B cell (primary cell): ENCODE measurements around the gene PNPLA2. TPM values are rescaled to one million over a fixed set of nuclear protein-coding genes. Genes with fewer than 3 reads are reported as not detected.
A peak's percentile ranks its signal among the peaks of the same experiment; 100 is the strongest.

Experiments
- ATAC-seq: fragments of 200-7000 bp; cut with Tn5 transposase; one replicate; pipeline ENCODE4 v1.10.0; 2021; ENCODE audit warnings: low read depth, mild to moderate bottlenecking, moderate number of reproducible peaks, moderate library complexity
- CTCF ChIA-PET: fragments of 350-600 bp; sonication (Branson Sonifier 250); formaldehyde crosslinking; loops from one replicate; lab custom pipeline; 2021; ENCODE audit warnings: antibody characterized with exemption, inconsistent platforms; lab: Charles Lee
- POLR2A ChIA-PET: fragments of 350-600 bp; sonication (Branson Sonifier 250); formaldehyde crosslinking; loops from one replicate; lab custom pipeline; 2021; ENCODE audit warnings: antibody characterized with exemption; lab: Charles Lee
- DNase-seq: peaks from one replicate; pipeline ENCODE4 v3.0.0; 2013
- H2AFZ ChIP-seq: 2 replicates; pipeline ENCODE4 v1.6.1; 2012; ENCODE audit warnings: mild to moderate bottlenecking, low read depth, low read length; ENCODE audit not compliant: insufficient read depth, poor library complexity, severe bottlenecking
- H3K27ac ChIP-seq, 2 donors: 1 replicate in 1 of 2; 2 replicates in 1 of 2; pipeline ENCODE4 v1.5.1; 2012 to 2013; ENCODE audit warnings: low read length in 2 of 2, mild to moderate bottlenecking in 2 of 2, moderate library complexity in 1 of 2
- H3K27me3 ChIP-seq, 4 experiments: fragments of 200-600 bp in 1 of 4; sonication (generic) in 1 of 4; replicated peaks in 1 of 4; 1 replicate in 2 of 4; 2 replicates in 2 of 4; pipeline versions ENCODE4 v1.6.1 to v1.7.0; 2013 to 2016; ENCODE audit warnings: low read length in 3 of 4, mild to moderate bottlenecking in 2 of 4, mixed read lengths in 1 of 4, moderate library complexity in 1 of 4; ENCODE audit not compliant: insufficient read depth in 4 of 4, control insufficient read depth in 3 of 4; ENCODE audit errors: control extremely low read depth in 1 of 4
- H3K36me3 ChIP-seq, 2 experiments: replicated peaks in 1 of 2; 1 replicate in 1 of 2; 2 replicates in 1 of 2; pipeline versions ENCODE4 v1.6.1 to v1.7.1; 2013; ENCODE audit warnings: low read length in 1 of 2; ENCODE audit not compliant: insufficient read depth in 2 of 2, control insufficient read depth in 1 of 2; ENCODE audit errors: control extremely low read depth in 1 of 2, extremely low read depth in 1 of 2
- H3K4me1 ChIP-seq, 2 donors: fragments of 200-600 bp in 1 of 2; sonication (generic) in 1 of 2; 1 replicate in 1 of 2; 2 replicates in 1 of 2; pipeline versions ENCODE4 v1.5.1 to v1.6.1; 2013 to 2017; ENCODE audit warnings: low read length in 2 of 2; ENCODE audit not compliant: control insufficient read depth in 2 of 2, insufficient read depth in 2 of 2
- H3K4me2 ChIP-seq: replicated peaks from 2 replicates; pipeline ENCODE3; 2012; ENCODE audit warnings: mild to moderate bottlenecking, low read depth, low read length; ENCODE audit not compliant: poor library complexity, severe bottlenecking
- H3K4me3 ChIP-seq, 5 experiments: fragments of 200-600 bp in 1 of 5; sonication (generic) in 1 of 5; 1 replicate in 3 of 5; 2 replicates in 2 of 5; pipeline versions ENCODE4 v1.5.1 to v1.7.0; 2011 to 2016; ENCODE audit warnings: low read length in 4 of 5, mild to moderate bottlenecking in 4 of 5, low read depth in 2 of 5, control low read depth in 1 of 5, moderate library complexity in 1 of 5; ENCODE audit not compliant: insufficient read depth in 1 of 5; ENCODE audit errors: control extremely low read depth in 1 of 5, extremely low read depth in 1 of 5
- H3K79me2 ChIP-seq: fragments of 200-600 bp; sonication (generic); one replicate; pipeline ENCODE4 v1.6.0; 2016; ENCODE audit warnings: low read length; ENCODE audit not compliant: control insufficient read depth, insufficient read depth
- H3K9ac ChIP-seq: fragments of 200-600 bp; sonication (generic); 2 replicates; pipeline ENCODE4 v1.6.1; 2017; ENCODE audit warnings: mild to moderate bottlenecking, low read length, moderate library complexity
- H3K9me3 ChIP-seq, 3 donors: one replicate each; pipeline versions ENCODE4 v1.6.1 to v1.7.1; 2013; ENCODE audit warnings: low read length in 2 of 3; ENCODE audit not compliant: control insufficient read depth in 2 of 3, insufficient read depth in 1 of 3; ENCODE audit errors: control extremely low read depth in 1 of 3
- H4K20me1 ChIP-seq: 2 replicates; pipeline ENCODE4 v1.6.0; 2012; ENCODE audit warnings: mild to moderate bottlenecking, low read length; ENCODE audit not compliant: insufficient read depth, control insufficient read depth, poor library complexity, severe bottlenecking
- H3K27ac Mint-ChIP-seq: one replicate; pipeline ENCODE4 v1.8.0; 2021; ENCODE audit warnings: mixed read lengths
- H3K27me3 Mint-ChIP-seq: one replicate; pipeline ENCODE4 v1.8.0; 2021; ENCODE audit warnings: mixed read lengths
- H3K4me1 Mint-ChIP-seq: one replicate; pipeline ENCODE4 v1.8.0; 2021; ENCODE audit warnings: mixed read lengths
- H3K4me3 Mint-ChIP-seq: one replicate; pipeline ENCODE4 v1.8.0; 2021; ENCODE audit warnings: mixed read lengths
- H3K9me3 Mint-ChIP-seq: one replicate; pipeline ENCODE4 v1.8.0; 2022; ENCODE audit warnings: mixed read lengths; ENCODE audit not compliant: insufficient read depth
- CTCF ChIP-seq: fragments of 200-600 bp; IDR thresholded peaks from one replicate; pipeline ENCODE4 v1.8.0; 2022; ENCODE audit warnings: antibody characterized with exemption, mild to moderate bottlenecking
- EZH2 ChIP-seq: IDR thresholded peaks from 2 replicates; pipeline ENCODE4 v1.6.1; 2012; ENCODE audit warnings: borderline replicate concordance, low read depth, mild to moderate bottlenecking, moderate library complexity, low read length; ENCODE audit not compliant: insufficient read depth, poor library complexity, severe bottlenecking
- WGBS: methylation state at CpG from one replicate; pipeline ENCODE4 v1.1.5; 2013; ENCODE audit warnings: missing lambda C conversion rate; ENCODE audit not compliant: insufficient coverage; 5-methylcytosine and 5-hydroxymethylcytosine counted together
- intact Hi-C: fragments of 100-400 bp; cut with micrococcal nuclease; formaldehyde crosslinking; loops from one replicate; pipeline ENCODE4 v1.10.0; 2022
- polyA plus RNA-seq: library from polyadenylated mRNA; depleted of rRNA; stranded (reverse); fragments of >200 nt; gene quantifications from 2 replicates; pipeline ENCODE4 v1.2.3, GENCODE V29; 2012
- total RNA-seq, 2 donors: library from RNA; stranded (reverse); fragments of 120-200 nt in 1 of 2; gene quantifications; 1 replicate in 1 of 2; 2 replicates in 1 of 2; pipeline versions ENCODE4 v1.2.3 to v1.2.4, GENCODE V29; 2013 to 2022

The PNPLA2 gene
- total and polyA plus RNA-seq, 2 donors (not counting 1 experiment from before 2014, with no cell fraction given): 208 to 276 TPM

- H3K4me1 Mint-ChIP-seq: peaks cover 12% of the 10 kb centered on the region
- Histone ChIP-seq H3K4me1 (peaks cover 12 to 24% of the 10 kb centered on the region in 2 donors), H3K4me2 (no peak overlapping the region), H3K79me2 (peaks cover 61% of the 10 kb centered on the region), H3K9me3 (no peaks in the 10 kb centered on the region), H3K27ac (no peak overlapping the region), H4K20me1 (peaks cover 48% of the 10 kb centered on the region), H2AFZ (no peak overlapping the region), H3K4me3 (no peak overlapping the region), H3K27me3 (no peaks in the 10 kb centered on the region), H3K36me3 (peaks cover 0 to 26% of the 10 kb centered on the region in 2 experiments), H3K9ac (no peak overlapping the region)
- no peak for ATAC-seq
- no peaks in the 10 kb centered on the region for H3K27me3 Mint-ChIP-seq
- ChIA-PET POLR2A (no interaction called here), CTCF (no interaction called here)
- DNase-seq: no peak
- H3K9me3 Mint-ChIP-seq: no peaks in the 10 kb centered on the region
- TF ChIP-seq CTCF (no peak), EZH2 (no peak)
- H3K4me3 Mint-ChIP-seq: no peak overlapping the region
- no peak overlapping the region for H3K27ac Mint-ChIP-seq
- WGBS: 96% methylated on average over 9 of the region's 9 CpGs
- intact Hi-C loops: no loop called here
Observed at GRCh38 chr11:773830-774229, 44.9 kb upstream of the PNPLA2 start.

- Mint-ChIP-seq H3K27ac (no peak overlapping the region), H3K4me3 (peak overlapping the region; percentile 71), H3K4me1 (peaks cover 18% of the 10 kb centered on the region), H3K27me3 (no peaks in the 10 kb centered on the region), H3K9me3 (no peaks in the 10 kb centered on the region)
- Histone ChIP-seq H3K79me2 (peaks cover 64% of the 10 kb centered on the region), H3K4me2 (no peak overlapping the region), H3K9ac (no peak overlapping the region), H2AFZ (no peak overlapping the region), H3K27ac (no peak overlapping the region), H3K36me3 (peaks cover 0 to 20% of the 10 kb centered on the region in 2 experiments), H3K4me3 (no peak overlapping the region), H4K20me1 (peaks cover 60% of the 10 kb centered on the region), H3K4me1 (peaks cover 12 to 24% of the 10 kb centered on the region in 2 donors), H3K27me3 (no peaks in the 10 kb centered on the region), H3K9me3 (no peaks in the 10 kb centered on the region)
- ATAC-seq (no peak), DNase-seq (peak; percentile 14)
- ChIA-PET POLR2A (interaction anchor here (0.6 to 0.7 kb wide), 2 partner anchors 65 to 241 kb away, joined by 3 to 7 read pairs; no protein-coding TSS in a partner anchor), CTCF (interaction anchor here (1.3 kb wide), 1 partner anchor 28 kb away, joined by 3 read pairs; the partner anchor contains the start of gene TALDO1)
- WGBS: 93% methylated on average over 17 of the region's 20 CpGs
- TF ChIP-seq CTCF (no peak), EZH2 (no peak)
- intact Hi-C loops: no loop called here
Observed at GRCh38 chr11:774873-775592, 43.7 kb upstream of the PNPLA2 start.
